K562 (cell line): ENCODE measurements around the gene RESF1. TPM values are rescaled to one million over a fixed set of nuclear protein-coding genes. Genes with fewer than 3 reads are reported as not detected.

Experiments
- ATF6 ChIP-seq: sonication (generic); formaldehyde crosslinking; IDR thresholded peaks from 2 replicates; pipeline ENCODE4 v1.4.0; 2020; ENCODE audit warnings: mild to moderate bottlenecking, missing genetic modification reagents
- CTCF ChIP-seq, 3 experiments: IDR thresholded peaks in 2 of 3; conservative IDR thresholded peaks in 1 of 3; 2 replicates each; pipeline ENCODE4 v1.5.1; 2011 to 2012; ENCODE audit warnings: low read length in 3 of 3, mild to moderate bottlenecking in 3 of 3, control low read depth in 2 of 3, improper control_type of control experiment in 1 of 3, inconsistent platforms in 1 of 3, low read depth in 1 of 3, mixed read lengths in 1 of 3, moderate library complexity in 1 of 3; ENCODE audit not compliant: insufficient read depth in 2 of 3
- DLX4 ChIP-seq: fragments of 250-450 bp; sonication (Bioruptor Pico); IDR thresholded peaks from 2 replicates; pipeline ENCODE4 v1.6.1; 2021; ENCODE audit warnings: mild to moderate bottlenecking
- EHMT2 ChIP-seq: fragments of 450-650 bp; IDR thresholded peaks from 2 replicates; pipeline ENCODE4 v1.6.1; 2018; ENCODE audit warnings: antibody characterized with exemption
- ESRRB ChIP-seq: fragments of 250-450 bp; sonication (Bioruptor Pico); IDR thresholded peaks from 2 replicates; pipeline ENCODE4 v1.5.0; 2020; ENCODE audit warnings: mild to moderate bottlenecking, moderate library complexity, borderline replicate concordance
- HES1 ChIP-seq: fragments of 450-650 bp; IDR thresholded peaks from 2 replicates; pipeline ENCODE4 v1.6.1; 2016; ENCODE audit warnings: low read depth, mild to moderate bottlenecking, moderate library complexity
- HMG20A ChIP-seq: fragments of 450-650 bp; formaldehyde crosslinking; conservative IDR thresholded peaks from 2 replicates; pipeline ENCODE4 v1.4.0; 2020; ENCODE audit warnings: mild to moderate bottlenecking, mixed read lengths
- IRF1 ChIP-seq: sonication (generic); formaldehyde crosslinking; IDR thresholded peaks from 2 replicates; pipeline ENCODE4 v1.8.0; 2022; ENCODE audit warnings: missing genetic modification reagents, mild to moderate bottlenecking, borderline replicate concordance
- KLF13 ChIP-seq: fragments of 450-650 bp; IDR thresholded peaks from 2 replicates; pipeline ENCODE4 v1.6.1; 2016; ENCODE audit warnings: missing genetic modification characterization, low read depth, mild to moderate bottlenecking, missing compliant biosample characterization, moderate library complexity, borderline replicate concordance
- MTA2 ChIP-seq: fragments of 450-650 bp; IDR thresholded peaks from 2 replicates; pipeline ENCODE4 v1.6.1; 2016; ENCODE audit warnings: low read depth
- MYNN ChIP-seq, 2 experiments: sonication (generic); formaldehyde crosslinking in 1 of 2; IDR thresholded peaks; 2 replicates each; pipeline versions ENCODE4 v1.5.0 to v1.6.1; 2016 to 2020; ENCODE audit warnings: antibody characterized with exemption in 1 of 2, missing genetic modification reagents in 1 of 2
- NCOR1 ChIP-seq: fragments of 450-650 bp; IDR thresholded peaks from 2 replicates; pipeline ENCODE4 v1.6.1; 2016; ENCODE audit warnings: mild to moderate bottlenecking, moderate library complexity
- PTBP1 ChIP-seq: fragments of 200-400 bp; formaldehyde crosslinking; IDR thresholded peaks from 2 replicates; pipeline ENCODE4 v1.6.1; 2017; ENCODE audit warnings: low read depth, low read length
- SMARCA4 ChIP-seq: fragments of 450-650 bp; IDR thresholded peaks from 2 replicates; pipeline ENCODE4 v1.6.1; 2016
- SNIP1 ChIP-seq: fragments of 450-650 bp; IDR thresholded peaks from 2 replicates; pipeline ENCODE4 v1.7.1; 2017; ENCODE audit warnings: low read depth, mild to moderate bottlenecking
- STAT5A ChIP-seq: IDR thresholded peaks from 2 replicates; pipeline ENCODE4 v1.6.1; 2012; ENCODE audit warnings: low read length, inconsistent platforms, borderline replicate concordance
- TAF1 ChIP-seq: IDR thresholded peaks from 2 replicates; pipeline ENCODE4 v1.6.1; 2011; ENCODE audit warnings: mild to moderate bottlenecking, low read length, moderate library complexity; ENCODE audit not compliant: insufficient read depth, control insufficient read depth, severe bottlenecking; ENCODE audit errors: extremely low read depth
- TARDBP ChIP-seq: fragments of 450-650 bp; IDR thresholded peaks from 2 replicates; pipeline ENCODE4 v1.6.1; 2016
- ZBED1 ChIP-seq: IDR thresholded peaks from 2 replicates; pipeline ENCODE4 v1.6.1; 2014
- ZNF274 ChIP-seq: IDR thresholded peaks from 2 replicates; pipeline ENCODE4 v1.6.1; 2011; ENCODE audit warnings: low read depth, mild to moderate bottlenecking, low read length, moderate library complexity, borderline replicate concordance
- ZNF561 ChIP-seq: fragments of 450-650 bp; formaldehyde crosslinking; conservative IDR thresholded peaks from 2 replicates; pipeline ENCODE4 v1.4.0; 2020; ENCODE audit warnings: mild to moderate bottlenecking, moderate library complexity
- ZZZ3 ChIP-seq: fragments of 450-650 bp; IDR thresholded peaks from 2 replicates; pipeline ENCODE4 v1.6.1; 2016; ENCODE audit warnings: antibody characterized with exemption, mild to moderate bottlenecking, moderate library complexity
- polyA plus RNA-seq, 8 experiments: library from polyadenylated mRNA; depleted of rRNA in 4 of 8; stranded (reverse) in 5 of 8; unstranded in 3 of 8; fragments of >200 nt; fragmentation: Nextera tagmentation in 2 of 8; fragmentation: Illumina TruSeq in 1 of 8; extraction: Ambion mirVana in 2 of 8; extraction: Trizol in 1 of 8; gene quantifications; 2 replicates each; pipeline versions ENCODE4 v1.2.1 to v1.2.3, GENCODE V29; 2011 to 2014; ENCODE audit warnings: inconsistent platforms in 1 of 8, missing spikeins in 1 of 8
- total RNA-seq, 7 experiments: library from RNA; depleted of rRNA in 6 of 7; stranded (reverse); fragments of >200 nt in 6 of 7; fragmentation: Illumina TruSeq in 2 of 7; extraction: Trizol in 2 of 7; gene quantifications; 2 replicates each; pipeline versions ENCODE4 v1.2.1 to v1.2.3, GENCODE V29; 2011 to 2021; ENCODE audit warnings: low replicate concordance in 1 of 7
- TF ChIP-seq, protein P1 (sequence below): IDR thresholded peaks from 2 replicates; pipeline ENCODE4 v1.6.1; 2014; ENCODE audit warnings: antibody characterized with exemption

Gene RESF1
- total and polyA plus RNA-seq, 9 of the 15 experiments (the other 6 are each of a cell fraction or from before 2014, with no cell fraction given): 21.5 to 121 (median 53.6) TPM

GRCh38 chr12:32000373-32001005, 41.3 kb downstream of the RESF1 start (continued):
- no peak for TF ChIP-seq IRF1 (CRISPR knock-in tag)
- TF ChIP-seq ESRRB: no peak
- no peak for TF ChIP-seq PTBP1
- no peak for TF ChIP-seq ZBED1
- peak; percentile 97 for TF ChIP-seq NCOR1
- no peak for TF ChIP-seq ZNF561 (CRISPR knock-in tag)
- TF ChIP-seq ZNF274: peak; percentile 44; the same call in 1 of the 2 replicates
- TF ChIP-seq TAF1: peak; percentile 46
- TF ChIP-seq DLX4 (CRISPR knock-in tag): no peak
- no peak for TF ChIP-seq TARDBP
- no peak for TF ChIP-seq SNIP1
- no peak for TF ChIP-seq KLF13 (tag)
- no peak for TF ChIP-seq HMG20A (CRISPR knock-in tag)
- no peak for TF ChIP-seq EHMT2
- peak; percentile 94 for TF ChIP-seq MTA2
- TF ChIP-seq SMARCA4: peak; percentile 97
- peak; percentile 81 for TF ChIP-seq HES1
- no peak for TF ChIP-seq ATF6 (CRISPR knock-in tag)
- TF ChIP-seq, protein P1, sequence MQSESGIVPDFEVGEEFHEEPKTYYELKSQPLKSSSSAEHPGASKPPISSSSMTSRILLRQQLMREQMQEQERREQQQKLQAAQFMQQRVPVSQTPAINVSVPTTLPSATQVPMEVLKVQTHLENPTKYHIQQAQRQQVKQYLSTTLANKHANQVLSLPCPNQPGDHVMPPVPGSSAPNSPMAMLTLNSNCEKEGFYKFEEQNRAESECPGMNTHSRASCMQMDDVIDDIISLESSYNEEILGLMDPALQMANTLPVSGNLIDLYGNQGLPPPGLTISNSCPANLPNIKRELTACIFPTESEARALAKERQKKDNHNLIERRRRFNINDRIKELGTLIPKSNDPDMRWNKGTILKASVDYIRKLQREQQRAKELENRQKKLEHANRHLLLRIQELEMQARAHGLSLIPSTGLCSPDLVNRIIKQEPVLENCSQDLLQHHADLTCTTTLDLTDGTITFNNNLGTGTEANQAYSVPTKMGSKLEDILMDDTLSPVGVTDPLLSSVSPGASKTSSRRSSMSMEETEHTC: no peak
- no peak for TF ChIP-seq CTCF (IDR thresholded peaks at IDR 0.05 in 2 of 3, conservative IDR thresholded peaks at IDR 0.05 in 1 of 3; ENCODE audit: insufficient read depth in 2 of 3, low read depth in 1 of 3, low read length in 3 of 3)
- TF ChIP-seq ZZZ3: no peak
- no peak for TF ChIP-seq MYNN (IDR thresholded peaks at IDR 0.05)
- no peak for TF ChIP-seq MYNN (CRISPR knock-in tag; IDR thresholded peaks at IDR 0.05)
- peak; percentile 94 for TF ChIP-seq STAT5A
